ENCODE data around the gene SPART.

- TF ChIP-seq CTCF (IDR thresholded peaks at IDR 0.05; ENCODE audit: low read depth, low read length) (no peak), EZH2phosphoT487 (IDR thresholded peaks at IDR 0.05; ENCODE audit: low read depth) (no peak)
Measured at GRCh38 chr13:36354842-36355623, 8.8 kb upstream of the SPART start.
